Neural cell (in vitro differentiated cells): ENCODE data around the gene OBI1.

Experiments
- CTCF ChIP-seq: fragments of 450-650 bp; IDR thresholded peaks from 2 replicates; pipeline ENCODE4 v1.5.1; 2014; ENCODE audit warnings: antibody characterized with exemption, mild to moderate bottlenecking, moderate library complexity; ENCODE audit not compliant: poor library complexity, severe bottlenecking
- EP300 ChIP-seq: fragments of 450-650 bp; conservative IDR thresholded peaks from 2 replicates; pipeline ENCODE4 v1.6.1; 2014; ENCODE audit warnings: antibody characterized with exemption, mild to moderate bottlenecking, moderate library complexity; ENCODE audit not compliant: poor library complexity, severe bottlenecking
- EZH2 ChIP-seq: fragments of 200-600, 300-800 bp; shearing (Covaris generic), sonication (generic); IDR thresholded peaks from 2 replicates; pipeline ENCODE4 v1.6.1; 2014; ENCODE audit warnings: antibody characterized with exemption, low read length, borderline replicate concordance, mild to moderate bottlenecking; ENCODE audit not compliant: insufficient read depth, poor library complexity, severe bottlenecking
- POLR2AphosphoS5 ChIP-seq: IDR thresholded peaks from 2 replicates; pipeline ENCODE4 v1.6.1; 2012
- RAD21 ChIP-seq: fragments of 450-650 bp; conservative IDR thresholded peaks from 2 replicates; pipeline ENCODE4 v1.6.1; 2014; ENCODE audit warnings: antibody characterized with exemption, mild to moderate bottlenecking, moderate library complexity
- SMC3 ChIP-seq: fragments of 450-650 bp; conservative IDR thresholded peaks from 2 replicates; pipeline ENCODE4 v1.6.1; 2014; ENCODE audit warnings: antibody characterized with exemption, mild to moderate bottlenecking, moderate library complexity; ENCODE audit not compliant: poor library complexity

GRCh38 chr13:78606471-78607408 lies 52.2 kb downstream of the OBI1 start:
- TF ChIP-seq CTCF = no peak
- peak; percentile 77 for TF ChIP-seq EZH2
- no peak for TF ChIP-seq SMC3
- peak; percentile 9 for TF ChIP-seq POLR2AphosphoS5
- no peak for TF ChIP-seq EP300
- TF ChIP-seq RAD21 = no peak
